KOPT-K1 (cell line): ENCODE data around the gene SEC63.
"Not testable (repeated sequence)": the region's sequence is repeated elsewhere in the genome, so short reads cannot be mapped to it uniquely, and the experiment has no call there.

Experiments used
- H3K27ac ChIP-seq: fragments of 200-600 bp; sonication (generic); 2 replicates; pipeline ENCODE4 v1.5.1; 2016; ENCODE audit warnings: antibody characterized with exemption, mild to moderate bottlenecking, low read depth, low read length; ENCODE audit not compliant: poor library complexity, severe bottlenecking
- H3K36me3 ChIP-seq: fragments of 200-600 bp; sonication (generic); 2 replicates; pipeline ENCODE4 v1.5.1; 2017; ENCODE audit warnings: antibody characterized with exemption, mild to moderate bottlenecking, low read length, moderate library complexity; ENCODE audit not compliant: insufficient read depth
- H3K9me3 ChIP-seq: fragments of 200-600 bp; sonication (generic); 2 replicates; pipeline ENCODE4 v1.5.1; 2017; ENCODE audit warnings: antibody characterized with exemption, low read length, mild to moderate bottlenecking; ENCODE audit not compliant: insufficient read depth, poor library complexity, severe bottlenecking

Gene SEC63

GRCh38 chr6:107956586-107957307 is 1.3 kb downstream of the SEC63 start:
- H3K27ac ChIP-seq: peak overlapping the region; percentile 70
- peaks cover 13% of the 10 kb centered on the region for H3K36me3 ChIP-seq
- no peaks in the 10 kb centered on the region for H3K9me3 ChIP-seq

GRCh38 chr6:107956181-107956580 is 1.8 kb downstream of the SEC63 start:
- H3K27ac ChIP-seq: peak overlapping the region; percentile 70
- H3K9me3 ChIP-seq: no peaks in the 10 kb centered on the region
- H3K36me3 ChIP-seq: peaks cover 13% of the 10 kb centered on the region

GRCh38 chr6:107953858-107954414 is 4.1 kb downstream of the SEC63 start:
- H3K9me3 ChIP-seq, H3K27ac ChIP-seq: not testable (repeated sequence)
- H3K36me3 ChIP-seq: peaks cover 13% of the 10 kb centered on the region

GRCh38 chr6:107943626-107944439 is 14.2 kb downstream of the SEC63 start:
- Histone ChIP-seq H3K27ac (no peak overlapping the region), H3K36me3 (no peaks in the 10 kb centered on the region), H3K9me3 (no peaks in the 10 kb centered on the region)

- no peak overlapping the region for H3K27ac ChIP-seq
Measured at GRCh38 chr6:107942142-107942541, 15.9 kb downstream of the SEC63 start.

GRCh38 chr6:107941627-107942026 is 16.4 kb downstream of the SEC63 start:
- Histone ChIP-seq H3K27ac (no peak overlapping the region), H3K36me3 (no peaks in the 10 kb centered on the region; the same call in 1 of the 2 replicates), H3K9me3 (no peaks in the 10 kb centered on the region)

More at GRCh38 chr6:107942142-107942541, 15.9 kb downstream of the SEC63 start:
- no peaks in the 10 kb centered on the region for H3K9me3 ChIP-seq
- no peaks in the 10 kb centered on the region; the same call in 1 of the 2 replicates for H3K36me3 ChIP-seq

- no peak overlapping the region for H3K27ac ChIP-seq
- no peaks in the 10 kb centered on the region for H3K9me3 ChIP-seq
- H3K36me3 ChIP-seq: no peaks in the 10 kb centered on the region; the same call in 1 of the 2 replicates
Measured at GRCh38 chr6:107941199-107941598, 16.8 kb downstream of the SEC63 start.

- H3K36me3 ChIP-seq, H3K27ac ChIP-seq: not testable (repeated sequence)
- peaks cover 16% of the 10 kb centered on the region for H3K9me3 ChIP-seq
Measured at GRCh38 chr6:107936910-107937292, 21.1 kb downstream of the SEC63 start.

GRCh38 chr6:107936162-107936909 is 21.7 kb downstream of the SEC63 start:
- no peak overlapping the region for H3K27ac ChIP-seq
- H3K36me3 ChIP-seq: no peaks in the 10 kb centered on the region; the same call in 1 of the 2 replicates
- H3K9me3 ChIP-seq: peaks cover 18% of the 10 kb centered on the region

- not testable (repeated sequence) for H3K27ac ChIP-seq, H3K36me3 ChIP-seq
- peaks cover 18% of the 10 kb centered on the region for H3K9me3 ChIP-seq
Measured at GRCh38 chr6:107934229-107934628, 23.8 kb downstream of the SEC63 start.

GRCh38 chr6:107932580-107932979 is 25.4 kb downstream of the SEC63 start:
- Histone ChIP-seq H3K36me3 (peaks cover 23% of the 10 kb centered on the region), H3K9me3 (peaks cover 18% of the 10 kb centered on the region), H3K27ac (no peak overlapping the region)

- Histone ChIP-seq H3K9me3 (peaks cover 18% of the 10 kb centered on the region), H3K27ac (no peak overlapping the region), H3K36me3 (peaks cover 30% of the 10 kb centered on the region)
Measured at GRCh38 chr6:107931894-107932293, 26.1 kb downstream of the SEC63 start.

- Histone ChIP-seq H3K27ac (no peak overlapping the region), H3K36me3 (peaks cover 53% of the 10 kb centered on the region), H3K9me3 (peaks cover 18% of the 10 kb centered on the region)
Measured at GRCh38 chr6:107928984-107929383, 29.0 kb downstream of the SEC63 start.

- not testable (repeated sequence) for H3K9me3 ChIP-seq, H3K27ac ChIP-seq
- peaks cover 72% of the 10 kb centered on the region for H3K36me3 ChIP-seq
Measured at GRCh38 chr6:107926697-107927544, 31.1 kb downstream of the SEC63 start.
